Measurements from ENCODE around the gene ZFAND3.
A peak's percentile ranks its signal among the peaks of the same experiment; 100 is the strongest.

The ZFAND3 gene

DNA sequence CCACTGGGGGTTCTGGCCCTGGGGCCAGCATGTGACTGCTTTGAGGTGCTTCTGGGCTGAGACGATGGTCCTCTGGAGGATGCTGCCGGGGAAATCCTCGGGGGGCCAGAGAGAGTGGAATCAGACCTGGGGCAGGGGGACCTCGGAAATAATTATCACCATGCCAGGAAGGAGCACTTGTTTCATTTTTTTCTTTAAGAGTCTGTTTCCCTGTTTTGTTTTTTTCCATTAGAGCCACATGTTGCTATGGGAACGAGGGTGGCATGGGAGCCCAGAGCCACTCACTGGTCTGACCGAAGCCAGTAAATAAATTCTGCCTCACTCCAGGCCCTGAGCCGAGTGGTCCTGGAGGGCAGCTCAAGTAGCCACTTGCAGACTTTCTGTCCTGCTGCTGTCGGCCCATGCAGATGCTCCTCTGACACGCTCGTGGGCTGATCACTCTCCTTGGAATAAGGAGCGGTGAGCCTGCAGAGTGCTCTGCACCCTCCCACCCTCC lies 365.1 kb downstream of the ZFAND3 start:
- 90% methylated on average over 11 of the region's 11 CpGs for WGBS

GRCh38 chr6:38185244-38185643 lies 365.7 kb downstream of the ZFAND3 start:
- Histone ChIP-seq H3K9ac (ENCODE audit: low read depth, low read length) (no peak overlapping the region), H3K9me3 (ENCODE audit: insufficient read depth, low read depth, low read length) (no peaks in the 10 kb centered on the region), H3K27me3 (ENCODE audit: insufficient read depth, low read length) (no peaks in the 10 kb centered on the region), H3K4me1 (ENCODE audit: insufficient read depth, low read length) (peaks cover 8% of the 10 kb centered on the region), H3K4me3 (ENCODE audit: low read length) (no peak overlapping the region), H3K27ac (ENCODE audit: low read depth, low read length) (no peak overlapping the region), H3K36me3 (ENCODE audit: insufficient read depth, low read length) (no peaks in the 10 kb centered on the region)
- 95% methylated on average over 6 of the region's 6 CpGs for WGBS

More for the DNA sequence above, 365.1 kb downstream of the ZFAND3 start:
- H3K27ac ChIP-seq (ENCODE audit: low read depth, low read length), result no peak overlapping the region
- H3K4me3 ChIP-seq (ENCODE audit: low read length), result no peak overlapping the region
- H3K27me3 ChIP-seq (ENCODE audit: insufficient read depth, low read length), result no peaks in the 10 kb centered on the region
- no peak overlapping the region for H3K9ac ChIP-seq (ENCODE audit: low read depth, low read length)
- H3K9me3 ChIP-seq (ENCODE audit: insufficient read depth, low read depth, low read length), result no peaks in the 10 kb centered on the region
- peaks cover 8% of the 10 kb centered on the region for H3K4me1 ChIP-seq (ENCODE audit: insufficient read depth, low read length)
- H3K36me3 ChIP-seq (ENCODE audit: insufficient read depth, low read length), result no peaks in the 10 kb centered on the region

DNA sequence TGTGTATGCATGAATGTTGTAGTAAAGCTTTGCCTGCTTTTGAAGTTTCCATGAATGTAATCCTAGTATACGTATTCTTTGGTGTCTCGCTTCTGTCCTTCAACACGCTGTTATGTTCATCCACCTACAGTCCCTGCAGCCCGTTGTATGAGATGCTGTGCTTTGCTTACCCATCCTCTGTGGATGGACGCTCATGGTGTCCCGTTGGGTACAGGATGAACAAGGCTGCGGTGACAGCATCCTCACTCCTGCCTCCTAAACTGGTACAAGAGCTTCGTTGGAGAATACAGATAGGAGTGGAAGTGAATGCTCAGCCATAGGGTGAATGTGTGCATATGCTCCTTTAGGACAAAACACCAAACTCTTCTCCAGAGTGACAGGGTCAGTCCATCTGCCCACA lies 366.2 kb downstream of the ZFAND3 start:
- Histone ChIP-seq H3K36me3 (ENCODE audit: insufficient read depth, low read length) (no peaks in the 10 kb centered on the region), H3K9ac (ENCODE audit: low read depth, low read length) (no peak overlapping the region), H3K27me3 (ENCODE audit: insufficient read depth, low read length) (no peaks in the 10 kb centered on the region), H3K4me1 (ENCODE audit: insufficient read depth, low read length) (peaks cover 8% of the 10 kb centered on the region), H3K9me3 (ENCODE audit: insufficient read depth, low read depth, low read length) (no peaks in the 10 kb centered on the region), H3K4me3 (ENCODE audit: low read length) (no peak overlapping the region), H3K27ac (ENCODE audit: low read depth, low read length) (no peak overlapping the region)
- WGBS, result 88% methylated on average over 8 of the region's 8 CpGs

DNA sequence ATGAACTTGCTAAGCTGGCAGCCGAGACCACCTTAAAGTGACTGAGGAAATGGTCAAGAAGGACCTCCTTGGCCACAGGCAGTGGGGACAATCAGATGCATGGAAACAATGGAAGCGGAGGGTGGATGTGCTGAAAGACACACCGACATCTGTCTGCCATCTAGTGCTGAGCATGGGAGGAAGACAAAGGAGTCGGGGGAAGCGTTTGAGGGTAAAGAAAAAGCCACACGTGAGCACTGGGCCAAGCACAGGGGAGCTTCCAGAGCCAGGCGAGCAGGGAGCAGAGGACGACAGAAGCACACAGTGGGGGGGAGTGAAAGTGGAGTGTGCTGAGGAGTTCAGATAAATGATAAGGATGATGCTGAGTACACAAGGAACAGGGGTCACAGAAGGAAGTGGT lies 367.8 kb downstream of the ZFAND3 start:
- Histone ChIP-seq H3K27me3 (ENCODE audit: insufficient read depth, low read length) (no peaks in the 10 kb centered on the region), H3K36me3 (ENCODE audit: insufficient read depth, low read length) (no peaks in the 10 kb centered on the region), H3K9me3 (ENCODE audit: insufficient read depth, low read depth, low read length) (no peaks in the 10 kb centered on the region), H3K9ac (ENCODE audit: low read depth, low read length) (no peak overlapping the region), H3K4me3 (ENCODE audit: low read length) (no peak overlapping the region), H3K4me1 (ENCODE audit: insufficient read depth, low read length) (peaks cover 15% of the 10 kb centered on the region), H3K27ac (ENCODE audit: low read depth, low read length) (no peak overlapping the region)
- 44% methylated on average over 8 of the region's 8 CpGs for WGBS

DNA sequence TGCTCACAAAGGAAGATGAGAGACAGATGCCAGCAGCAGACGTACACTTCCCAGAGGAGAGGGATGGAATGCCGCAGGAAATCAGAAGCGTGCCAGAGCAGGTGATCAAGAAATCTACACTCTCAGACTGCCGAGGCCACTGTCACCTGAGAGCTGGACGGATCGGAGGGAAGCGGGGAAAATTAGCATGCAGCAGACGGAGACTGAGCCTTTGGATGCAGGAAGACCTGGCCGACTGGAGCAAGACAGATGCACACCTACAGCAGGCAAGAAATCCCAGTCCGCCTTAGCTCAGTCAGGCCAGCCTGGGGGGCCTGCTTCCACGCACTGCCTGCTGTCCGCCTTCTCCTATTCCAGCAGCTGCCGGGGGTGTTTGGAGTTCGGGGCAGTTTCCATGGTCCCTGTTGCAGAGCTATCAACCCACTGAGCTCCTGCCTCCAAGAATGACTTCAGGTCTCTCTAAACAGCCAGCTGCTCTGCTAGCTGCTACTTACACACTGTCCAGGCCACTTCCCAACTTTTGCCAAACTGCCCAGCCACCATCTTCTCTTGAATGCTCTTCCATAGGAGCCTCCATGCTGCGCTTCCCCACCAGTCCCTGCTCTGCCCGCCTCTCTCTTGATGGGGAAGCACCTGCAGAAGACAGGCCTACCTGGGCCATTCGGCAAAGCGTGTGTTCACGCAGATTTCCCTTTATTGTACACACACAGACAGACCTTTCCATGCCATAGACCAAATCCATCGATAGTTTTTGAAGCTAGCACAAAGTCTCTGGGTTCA lies 368.5 kb downstream of the ZFAND3 start:
- no peaks in the 10 kb centered on the region for H3K9me3 ChIP-seq (ENCODE audit: insufficient read depth, low read depth, low read length)
- no peak overlapping the region for H3K27ac ChIP-seq (ENCODE audit: low read depth, low read length)
- WGBS, result 94% methylated on average over 20 of the region's 20 CpGs
- H3K36me3 ChIP-seq (ENCODE audit: insufficient read depth, low read length), result no peaks in the 10 kb centered on the region
- H3K4me1 ChIP-seq (ENCODE audit: insufficient read depth, low read length), result peaks cover 22% of the 10 kb centered on the region
- no peak overlapping the region for H3K4me3 ChIP-seq (ENCODE audit: low read length)
- H3K9ac ChIP-seq (ENCODE audit: low read depth, low read length), result no peak overlapping the region
- no peaks in the 10 kb centered on the region for H3K27me3 ChIP-seq (ENCODE audit: insufficient read depth, low read length)

DNA sequence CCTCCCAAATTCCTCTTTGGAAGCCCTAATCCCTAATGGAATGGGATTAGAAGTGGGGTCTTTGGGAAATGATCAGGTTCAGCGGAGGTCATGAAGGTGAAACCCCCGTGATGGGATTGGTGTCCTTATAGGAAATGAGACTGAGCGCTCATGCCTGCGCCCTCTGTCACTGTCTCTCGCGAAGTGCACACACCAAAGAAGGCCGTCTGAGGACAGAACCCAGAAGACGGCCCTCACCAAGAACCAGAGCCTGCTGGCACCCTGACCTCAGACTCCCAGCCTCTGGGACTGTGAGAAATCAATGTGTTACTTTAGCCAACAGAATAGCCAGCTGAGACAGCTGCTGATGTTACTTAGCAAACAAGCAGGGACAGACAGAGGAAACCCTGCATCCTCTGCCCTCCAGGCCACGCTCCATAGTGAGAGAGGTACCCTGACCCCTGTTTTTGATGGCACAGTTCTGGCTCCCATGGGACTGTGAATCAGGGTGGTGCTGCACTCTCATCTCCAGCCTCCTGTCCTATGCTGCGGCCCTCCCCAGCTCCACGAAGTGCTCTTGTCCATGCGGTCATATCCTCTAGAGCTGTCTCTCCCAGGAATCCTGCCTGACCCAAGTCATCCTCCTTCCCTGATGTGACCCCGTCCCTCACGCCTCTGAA lies 369.3 kb downstream of the ZFAND3 start:
- Histone ChIP-seq H3K4me1 (ENCODE audit: insufficient read depth, low read length) (peaks cover 27% of the 10 kb centered on the region), H3K9me3 (ENCODE audit: insufficient read depth, low read depth, low read length) (no peaks in the 10 kb centered on the region), H3K36me3 (ENCODE audit: insufficient read depth, low read length) (no peaks in the 10 kb centered on the region), H3K4me3 (ENCODE audit: low read length) (no peak overlapping the region), H3K27ac (ENCODE audit: low read depth, low read length) (no peak overlapping the region), H3K27me3 (ENCODE audit: insufficient read depth, low read length) (no peaks in the 10 kb centered on the region), H3K9ac (ENCODE audit: low read depth, low read length) (no peak overlapping the region)
- 92% methylated on average over 14 of the region's 14 CpGs for WGBS

- no peak overlapping the region for H3K9ac ChIP-seq (ENCODE audit: low read depth, low read length)
- 85% methylated on average over 9 of the region's 9 CpGs for WGBS
- no peak overlapping the region for H3K27ac ChIP-seq (ENCODE audit: low read depth, low read length)
Measured at GRCh38 chr6:38191418-38191817, 371.9 kb downstream of the ZFAND3 start.

GRCh38 chr6:38192011-38192410 lies 372.5 kb downstream of the ZFAND3 start:
- H3K4me1 ChIP-seq (ENCODE audit: insufficient read depth, low read length), result peaks cover 24% of the 10 kb centered on the region
- H3K9me3 ChIP-seq (ENCODE audit: insufficient read depth, low read depth, low read length), result no peaks in the 10 kb centered on the region
- H3K27ac ChIP-seq (ENCODE audit: low read depth, low read length), result no peak overlapping the region; the same call in 1 of the 2 replicates
- 23% methylated on average over 9 of the region's 9 CpGs for WGBS
- no peak overlapping the region for H3K4me3 ChIP-seq (ENCODE audit: low read length)
- no peak overlapping the region for H3K9ac ChIP-seq (ENCODE audit: low read depth, low read length)
- no peaks in the 10 kb centered on the region for H3K36me3 ChIP-seq (ENCODE audit: insufficient read depth, low read length)
- no peaks in the 10 kb centered on the region for H3K27me3 ChIP-seq (ENCODE audit: insufficient read depth, low read length)

More at GRCh38 chr6:38191418-38191817, 371.9 kb downstream of the ZFAND3 start:
- H3K27me3 ChIP-seq (ENCODE audit: insufficient read depth, low read length), result no peaks in the 10 kb centered on the region
- no peaks in the 10 kb centered on the region for H3K9me3 ChIP-seq (ENCODE audit: insufficient read depth, low read depth, low read length)
- no peak overlapping the region for H3K4me3 ChIP-seq (ENCODE audit: low read length)
- peaks cover 27% of the 10 kb centered on the region for H3K4me1 ChIP-seq (ENCODE audit: insufficient read depth, low read length)
- no peaks in the 10 kb centered on the region for H3K36me3 ChIP-seq (ENCODE audit: insufficient read depth, low read length)

DNA sequence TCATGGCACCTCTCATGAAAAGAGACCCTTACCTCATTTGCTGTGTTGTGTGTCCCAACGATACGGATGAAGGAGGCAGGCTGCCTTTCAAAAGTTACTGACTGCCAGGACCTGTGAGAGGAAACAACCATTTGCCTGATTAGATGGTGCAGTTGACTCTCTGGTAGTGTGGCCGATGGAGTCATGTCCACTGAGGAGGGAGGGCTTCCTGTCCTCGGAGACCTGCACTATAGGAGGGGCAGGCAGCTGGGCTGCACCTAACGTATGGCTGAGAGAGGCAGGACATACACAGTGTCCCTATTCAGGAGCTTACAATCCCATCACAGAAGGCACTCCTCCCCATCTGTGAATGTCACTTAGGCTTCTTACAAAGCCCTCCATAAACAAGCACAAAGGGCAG lies 373.0 kb downstream of the ZFAND3 start:
- H3K4me1 ChIP-seq (ENCODE audit: insufficient read depth, low read length), result peaks cover 19% of the 10 kb centered on the region
- H3K27ac ChIP-seq (ENCODE audit: low read depth, low read length), result peak overlapping the region; percentile 52; the same call in 1 of the 2 replicates
- WGBS, result 41% methylated on average over 5 of the region's 5 CpGs
- H3K27me3 ChIP-seq (ENCODE audit: insufficient read depth, low read length), result no peaks in the 10 kb centered on the region
- no peak overlapping the region for H3K4me3 ChIP-seq (ENCODE audit: low read length)
- no peaks in the 10 kb centered on the region for H3K36me3 ChIP-seq (ENCODE audit: insufficient read depth, low read length)
- H3K9me3 ChIP-seq (ENCODE audit: insufficient read depth, low read depth, low read length), result no peaks in the 10 kb centered on the region
- no peak overlapping the region for H3K9ac ChIP-seq (ENCODE audit: low read depth, low read length)

GRCh38 chr6:38193051-38193450 lies 373.5 kb downstream of the ZFAND3 start:
- Histone ChIP-seq H3K27ac (ENCODE audit: low read depth, low read length) (no peak overlapping the region; the same call in 1 of the 2 replicates), H3K9ac (ENCODE audit: low read depth, low read length) (no peak overlapping the region), H3K4me3 (ENCODE audit: low read length) (no peak overlapping the region), H3K27me3 (ENCODE audit: insufficient read depth, low read length) (no peaks in the 10 kb centered on the region), H3K4me1 (ENCODE audit: insufficient read depth, low read length) (peaks cover 19% of the 10 kb centered on the region), H3K9me3 (ENCODE audit: insufficient read depth, low read depth, low read length) (no peaks in the 10 kb centered on the region), H3K36me3 (ENCODE audit: insufficient read depth, low read length) (no peaks in the 10 kb centered on the region)
- WGBS, result 64% methylated on average over 7 of the region's 7 CpGs

DNA sequence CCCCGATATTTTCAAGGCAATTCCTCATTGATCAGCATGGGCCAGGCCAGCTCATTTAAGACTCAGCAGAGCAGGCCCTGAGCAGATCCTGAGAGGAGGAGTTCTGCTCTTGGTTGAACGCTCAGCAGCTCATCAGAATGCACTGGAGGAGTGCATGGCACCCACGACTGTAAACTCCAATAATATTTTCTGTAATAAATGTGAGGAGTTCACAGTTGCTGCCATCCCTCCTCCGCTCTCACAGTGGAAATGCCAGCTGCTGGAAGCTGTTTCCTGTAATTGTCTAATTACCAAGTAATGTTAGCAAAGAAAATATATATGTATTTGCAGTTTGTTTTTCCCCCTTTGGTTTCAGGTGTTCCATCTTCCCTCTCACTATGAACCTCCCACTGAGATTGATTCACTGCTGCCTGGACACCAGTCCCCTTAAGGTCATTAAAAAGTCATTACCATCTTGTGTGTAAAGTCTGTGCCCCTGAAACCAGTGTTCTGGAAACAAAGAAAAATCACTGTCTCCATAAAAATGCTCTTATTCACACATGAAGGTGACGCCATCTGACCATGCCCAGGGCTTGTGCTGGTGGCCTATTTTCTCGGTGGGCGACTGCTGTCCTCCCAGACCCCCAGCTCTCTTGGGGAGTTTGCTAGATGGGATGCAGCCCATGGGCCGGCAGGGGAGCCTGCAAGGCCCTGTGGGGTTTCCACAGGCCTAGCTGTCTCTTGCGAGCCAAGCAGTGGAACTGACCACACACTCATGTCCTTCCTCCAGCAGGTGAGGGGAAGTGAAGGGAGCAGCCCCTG lies 374.2 kb downstream of the ZFAND3 start:
- Histone ChIP-seq H3K27ac (ENCODE audit: low read depth, low read length) (no peak overlapping the region; the same call in 1 of the 2 replicates), H3K27me3 (ENCODE audit: insufficient read depth, low read length) (no peaks in the 10 kb centered on the region)

More for the DNA sequence above, 374.2 kb downstream of the ZFAND3 start:
- Histone ChIP-seq H3K9me3 (ENCODE audit: insufficient read depth, low read depth, low read length) (no peaks in the 10 kb centered on the region), H3K4me1 (ENCODE audit: insufficient read depth, low read length) (peaks cover 19% of the 10 kb centered on the region), H3K9ac (ENCODE audit: low read depth, low read length) (no peak overlapping the region), H3K36me3 (ENCODE audit: insufficient read depth, low read length) (no peaks in the 10 kb centered on the region), H3K4me3 (ENCODE audit: low read length) (no peak overlapping the region)
- WGBS, result 86% methylated on average over 9 of the region's 9 CpGs
